DMS53 (cell line): ENCODE measurements around the gene ACSM3.
A peak's percentile ranks its signal among the peaks of the same experiment; 100 is the strongest.

Experiments
- DNase-seq: peaks from one replicate; lab custom pipeline; 2025; lab: John Stamatoyannopoulos, UW

ACSM3 gene

DNA sequence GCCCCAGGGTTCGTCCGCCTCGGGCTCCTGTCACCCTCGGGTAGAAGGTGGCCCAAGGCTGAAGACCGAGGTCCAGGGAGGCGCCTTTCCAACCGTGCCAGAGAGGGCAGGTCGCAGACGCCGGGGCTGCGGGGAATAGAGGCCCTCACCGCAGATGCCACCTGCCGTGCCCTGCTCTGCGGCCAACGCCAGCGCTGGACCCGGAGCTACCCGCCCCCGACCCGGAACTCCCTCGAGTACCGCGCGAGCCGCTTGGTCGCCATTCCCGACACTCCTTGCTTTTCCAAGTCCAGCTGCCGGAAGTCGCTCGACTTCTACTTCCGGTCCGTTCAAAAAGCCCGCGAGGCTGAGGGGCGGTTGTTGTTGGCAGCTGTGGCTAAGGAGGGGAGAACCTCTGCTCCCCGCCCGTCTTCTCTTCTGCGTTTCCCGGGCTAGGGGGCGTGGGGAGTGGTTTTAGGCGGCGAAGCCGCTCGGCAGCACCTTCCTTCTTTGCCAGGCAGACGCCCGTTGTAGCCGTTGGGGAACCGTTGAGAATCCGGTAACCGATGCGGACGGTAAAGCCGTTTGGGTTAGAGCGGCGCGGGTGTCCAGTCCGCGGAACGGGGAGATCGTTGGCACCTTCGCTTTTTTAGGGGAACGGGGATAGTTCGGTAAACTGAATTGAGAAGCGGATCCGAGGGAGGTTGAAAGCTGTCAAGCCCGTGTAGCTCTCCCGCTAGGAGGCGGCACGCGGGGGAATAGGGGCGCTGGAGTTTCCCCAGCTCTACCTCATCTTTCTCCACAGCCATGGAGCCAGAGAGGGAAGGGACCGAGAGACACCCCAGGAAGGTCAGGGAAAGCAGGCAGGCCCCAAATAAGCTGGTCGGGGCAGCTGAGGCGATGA, 42.6 kb downstream of the ACSM3 start, which contains the start of the genes ERI2 and REXO5:
TSS of gene ERI2 (minus strand) at position 305 of the 883 bp plus-strand sequence. CDS start at position 263, 42 bp downstream.
TSS of gene REXO5 (plus strand) at position 360 of the 883 bp plus-strand sequence. CDS start at position 787, 427 bp downstream.
- peak; percentile 97 for DNase-seq

DNA sequence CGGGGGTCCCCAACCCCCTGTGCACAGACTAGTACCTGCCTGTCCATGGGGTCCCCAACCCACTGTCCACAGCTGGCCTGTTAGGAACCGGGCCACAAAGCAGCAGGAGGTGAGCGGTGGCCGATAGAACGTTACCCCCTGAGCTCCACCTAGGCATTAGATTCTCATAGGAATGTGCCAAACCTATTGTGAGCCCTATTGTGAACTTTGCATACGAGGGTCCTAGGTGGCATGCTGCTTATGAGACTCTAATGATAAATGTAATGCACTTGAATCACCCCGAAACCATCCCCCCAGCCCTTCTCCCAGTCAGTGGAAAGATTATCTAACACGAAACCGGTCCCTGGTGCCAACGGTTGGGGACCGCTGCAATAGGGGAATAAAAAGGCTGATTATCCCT, 44.0 kb downstream of the ACSM3 start:
- DNase-seq: no peak

DNA sequence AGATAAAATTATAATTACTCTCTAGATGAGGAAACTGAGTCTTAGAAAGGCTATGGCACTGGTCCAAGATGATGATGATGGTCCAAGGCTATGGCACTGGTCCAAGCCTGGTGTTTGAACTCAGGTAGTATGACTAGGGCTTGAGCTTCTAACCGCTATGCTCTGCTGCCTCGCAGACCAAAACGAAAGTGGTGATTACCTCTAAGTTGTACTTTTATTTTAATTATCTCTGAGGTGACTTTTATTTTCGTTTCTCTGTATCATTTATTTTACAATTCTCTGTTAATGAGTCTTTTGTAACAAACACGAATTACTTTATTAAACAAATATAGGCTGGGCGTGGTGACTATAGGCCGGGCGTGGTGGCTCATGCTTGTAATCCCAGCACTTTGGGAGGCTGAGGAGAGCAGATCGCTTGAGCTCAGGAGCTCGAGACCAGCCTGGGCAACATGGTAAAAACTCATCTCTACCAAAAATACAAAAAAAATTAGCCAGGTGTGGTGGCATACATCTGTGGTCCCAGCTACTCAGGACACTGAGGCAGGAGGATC, 48.1 kb downstream of the ACSM3 start:
- DNase-seq: no peak

DNA sequence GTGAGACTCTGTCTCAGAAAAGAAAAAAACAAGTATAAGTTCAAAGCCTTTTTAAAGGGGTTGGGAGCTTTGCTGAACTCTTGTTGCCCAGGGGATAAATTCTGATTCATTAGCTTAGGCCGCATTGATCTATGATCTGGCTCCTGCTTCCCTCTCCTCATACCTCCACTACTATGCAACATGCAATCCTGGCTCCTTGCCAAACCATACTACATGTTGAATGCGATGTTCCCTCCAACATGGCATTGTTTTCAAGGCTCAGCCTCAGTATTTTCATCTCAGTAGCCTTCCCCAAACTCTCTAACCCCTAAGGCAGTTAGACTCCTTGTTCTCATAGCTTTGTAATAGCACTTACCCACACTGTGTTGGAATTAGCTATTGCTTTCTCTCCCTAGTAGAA, 48.7 kb downstream of the ACSM3 start:
- peak; percentile 1 for DNase-seq

DNA sequence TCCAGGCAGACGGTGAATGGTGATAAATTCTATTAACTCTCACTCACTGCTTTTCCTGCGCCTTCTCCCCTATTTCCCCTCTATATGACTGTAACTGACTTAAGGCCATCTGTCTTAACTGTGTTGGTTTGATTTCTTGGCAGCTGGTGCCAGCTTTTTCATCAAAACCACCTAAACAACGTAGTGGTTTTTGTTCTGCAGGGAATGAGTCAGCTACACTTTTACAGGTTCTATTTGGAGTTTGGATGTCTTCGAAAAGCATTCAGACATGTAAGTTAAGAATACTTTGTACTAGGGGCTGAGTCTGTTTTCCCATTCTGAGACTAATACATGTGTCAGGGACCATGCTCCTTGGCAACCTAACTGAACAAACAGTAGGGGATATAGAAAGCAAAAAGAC, 51.0 kb downstream of the ACSM3 start:
- DNase-seq: no peak

DNA sequence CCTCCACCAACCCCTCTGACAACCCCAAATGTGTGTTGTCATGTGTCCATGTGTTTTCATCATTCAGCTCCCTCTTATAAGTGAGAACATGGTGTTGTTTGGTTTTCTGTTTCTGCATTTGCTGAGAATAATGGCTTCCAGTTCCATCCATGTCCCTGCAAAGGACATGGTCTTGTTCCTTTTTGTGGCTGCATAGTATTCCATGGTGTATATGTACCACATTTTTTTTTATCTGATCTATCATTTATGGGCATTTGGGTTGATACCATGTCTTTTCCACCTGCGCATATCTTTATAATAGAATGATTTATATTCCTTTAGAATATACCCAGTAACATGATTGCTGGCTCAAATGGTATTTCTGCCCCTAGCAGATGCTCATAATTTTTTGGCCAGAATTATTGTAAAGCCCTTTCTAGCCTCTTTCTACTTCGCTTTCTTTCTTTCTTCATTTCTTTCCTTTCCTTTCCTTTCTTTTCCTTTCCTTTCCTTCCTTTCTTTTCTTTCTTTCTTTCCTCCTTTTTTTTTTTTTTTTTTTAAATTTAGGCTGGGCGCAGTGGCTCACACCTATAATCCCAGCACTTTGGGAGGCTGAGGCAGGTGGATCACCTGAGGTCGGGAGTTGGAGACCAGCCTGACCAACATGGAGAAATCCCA, 55.2 kb downstream of the ACSM3 start:
- no peak for DNase-seq

DNA sequence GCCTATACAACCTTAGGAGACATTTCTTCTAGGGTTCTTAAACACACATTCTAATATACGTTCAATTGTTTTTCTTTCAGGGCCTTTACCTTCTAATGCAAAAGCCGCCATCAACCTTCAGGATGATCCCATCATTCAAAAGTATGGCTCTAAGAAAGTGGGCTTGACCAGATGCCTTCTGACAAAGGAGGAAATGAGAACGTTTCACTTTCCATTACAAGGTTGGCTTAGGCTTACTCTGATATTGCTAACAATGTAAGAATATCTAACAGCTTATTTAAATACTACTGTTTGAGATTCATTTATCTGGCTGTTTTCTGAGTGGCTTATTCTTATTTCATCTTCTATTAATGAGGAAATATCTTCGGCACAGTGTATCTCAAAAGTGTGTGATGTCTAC, 57.9 kb downstream of the ACSM3 start:
- no peak for DNase-seq

DNA sequence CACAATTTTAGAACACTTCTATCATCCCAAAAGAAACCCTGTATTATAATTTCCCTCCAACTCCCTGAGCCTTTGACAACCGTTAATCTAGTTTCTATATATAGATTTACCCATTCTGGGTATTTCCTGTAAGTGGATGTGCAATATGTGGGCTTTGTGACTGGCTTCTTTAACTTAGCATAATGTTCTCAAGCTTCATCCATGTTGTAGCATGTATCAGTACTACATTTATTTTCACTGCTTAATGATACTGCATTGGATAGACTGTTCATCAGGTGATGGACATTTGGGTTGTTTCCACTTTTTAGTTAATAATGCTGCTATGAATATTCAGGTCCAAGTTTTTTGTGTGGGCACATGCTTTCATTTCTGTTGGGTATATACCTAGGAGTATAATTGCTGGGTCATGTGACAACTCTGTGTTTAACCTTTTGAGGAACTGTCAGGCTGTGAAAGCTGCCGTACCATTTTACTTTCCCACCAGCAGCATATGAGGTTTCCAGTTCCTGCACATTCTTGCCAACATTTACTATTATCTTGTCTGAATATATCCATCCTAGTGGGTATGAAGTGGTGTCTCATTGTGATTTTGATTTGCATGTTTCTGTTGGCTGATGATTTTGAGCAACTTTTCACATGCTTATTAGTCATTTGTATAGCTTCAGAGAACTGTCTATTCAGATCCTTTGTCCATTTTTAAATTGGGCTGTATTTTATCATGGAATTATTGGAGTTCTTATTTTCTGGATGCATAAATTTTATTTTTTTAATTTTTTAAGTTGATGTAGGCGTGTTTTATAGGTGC, 58.9 kb downstream of the ACSM3 start:
- no peak for DNase-seq

DNA sequence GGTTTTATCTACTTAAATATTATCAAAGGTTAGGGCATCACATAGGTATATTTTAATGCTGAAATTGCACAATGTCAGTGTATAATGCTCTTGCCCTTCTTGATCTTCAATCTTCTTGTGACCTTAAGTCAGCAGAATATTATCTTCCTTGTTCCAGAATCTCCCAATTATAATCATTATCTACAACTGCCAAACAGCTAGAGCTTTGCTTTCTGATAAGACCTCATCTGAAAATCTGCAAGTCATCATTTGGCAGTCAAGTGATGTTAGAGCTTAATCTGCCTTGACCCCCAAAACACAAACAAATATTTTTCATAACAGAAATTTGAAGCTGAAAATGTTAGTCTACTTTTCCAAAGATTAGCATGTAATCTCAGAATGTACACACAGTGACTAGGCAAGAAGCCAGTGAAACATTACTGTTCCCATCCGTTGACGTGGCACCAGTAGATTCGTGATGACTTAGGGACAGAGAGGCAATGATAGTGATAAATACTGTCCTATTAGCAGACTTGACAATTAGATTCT, 62.3 kb downstream of the ACSM3 start:
- no peak for DNase-seq

DNA sequence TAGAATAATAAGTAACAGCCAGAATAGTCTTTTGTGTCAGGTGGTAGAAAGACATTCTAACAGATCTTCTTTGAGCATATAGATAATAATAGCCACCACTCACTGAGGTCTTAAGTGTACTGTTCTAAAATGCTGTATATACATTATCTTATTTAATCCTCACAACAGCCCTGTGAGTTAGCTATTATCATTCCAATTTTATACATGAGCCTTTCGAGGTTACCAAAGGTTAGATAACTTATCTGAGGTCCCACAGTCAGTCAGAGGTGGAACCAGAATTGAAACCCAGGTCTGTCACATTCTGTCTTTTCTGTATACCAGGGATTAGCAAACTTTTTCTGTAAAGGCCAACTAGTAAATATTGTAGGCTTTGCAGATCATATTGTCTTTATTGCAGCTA, 65.7 kb downstream of the ACSM3 start:
- no peak for DNase-seq

DNA sequence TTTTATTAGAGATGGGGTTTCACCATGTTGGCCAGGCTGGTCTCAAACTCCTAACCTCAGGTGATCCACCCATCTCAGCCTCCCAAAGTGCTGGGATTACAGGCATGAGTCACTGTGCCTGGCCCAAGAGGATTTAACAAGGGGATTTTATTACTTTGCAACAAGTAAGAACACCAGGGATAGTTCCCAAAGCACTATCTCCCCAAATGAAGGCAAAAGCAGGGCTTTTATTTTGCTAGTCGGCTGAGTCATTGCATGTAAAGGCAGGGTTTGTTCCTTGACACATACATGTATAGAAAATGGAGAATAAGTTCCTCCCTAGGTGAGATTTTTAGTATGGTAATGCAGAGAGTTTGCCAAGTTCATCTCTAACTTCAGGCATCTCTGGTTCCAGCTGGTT, 66.6 kb downstream of the ACSM3 start:
- no peak for DNase-seq

DNA sequence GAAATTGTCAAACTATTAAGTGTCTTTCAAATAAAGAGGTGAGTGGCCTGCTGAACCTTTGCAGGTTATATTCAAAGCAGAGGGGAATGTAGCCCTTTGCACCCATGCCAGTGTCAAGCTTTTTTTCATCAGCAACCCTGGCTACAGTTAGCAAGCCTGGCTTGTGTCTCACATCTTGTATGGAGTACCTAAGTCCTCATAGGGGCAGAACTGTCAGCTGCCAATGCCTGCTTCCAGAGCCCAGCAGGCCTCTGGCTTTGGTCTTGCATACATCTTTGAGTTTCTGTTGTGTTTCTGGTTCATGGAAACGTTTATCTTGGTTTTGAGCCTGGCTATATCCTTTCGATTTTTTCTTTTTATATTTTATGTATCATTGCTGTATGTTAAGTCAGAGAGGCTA, 69.3 kb downstream of the ACSM3 start:
- DNase-seq: no peak

DNA sequence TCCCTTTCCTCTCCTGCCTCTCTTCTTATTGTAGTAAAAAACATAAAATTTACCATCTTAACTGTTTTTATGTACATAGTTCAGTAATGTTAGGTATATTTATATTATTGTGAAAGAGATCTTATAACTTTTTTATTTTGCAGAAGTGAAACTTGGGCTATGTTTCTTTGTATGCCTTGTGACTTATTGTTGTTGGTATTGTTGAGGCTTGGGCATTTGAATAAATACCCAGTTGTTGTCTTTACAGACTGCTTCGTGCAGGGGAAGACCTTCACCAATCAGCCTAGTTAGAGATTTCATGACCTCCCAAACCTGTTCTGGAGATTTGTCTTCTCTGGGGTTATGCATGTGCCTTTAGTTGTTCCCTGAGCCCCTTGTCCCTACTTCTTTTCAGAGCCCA, 74.4 kb downstream of the ACSM3 start:
- no peak for DNase-seq

DNA sequence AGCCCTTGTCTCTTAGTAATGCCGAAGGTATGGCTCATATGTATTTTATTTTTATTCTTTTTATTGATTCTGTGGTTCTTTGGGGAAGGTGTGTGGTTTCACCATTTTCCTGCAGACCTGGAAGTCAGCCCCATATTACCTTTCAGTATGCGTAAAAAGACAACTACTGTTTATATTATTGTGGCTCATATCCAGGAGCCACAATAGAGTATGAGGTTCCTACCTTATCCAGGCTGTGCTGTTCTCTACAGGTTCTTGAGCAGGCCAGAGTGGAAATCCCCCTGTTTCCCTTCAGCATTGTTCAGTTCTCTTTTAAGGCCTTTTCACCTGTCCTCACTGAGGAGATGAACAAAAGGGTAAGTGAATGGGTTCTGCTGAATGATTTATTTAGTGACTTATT, 75.7 kb downstream of the ACSM3 start:
- DNase-seq: no peak

DNA sequence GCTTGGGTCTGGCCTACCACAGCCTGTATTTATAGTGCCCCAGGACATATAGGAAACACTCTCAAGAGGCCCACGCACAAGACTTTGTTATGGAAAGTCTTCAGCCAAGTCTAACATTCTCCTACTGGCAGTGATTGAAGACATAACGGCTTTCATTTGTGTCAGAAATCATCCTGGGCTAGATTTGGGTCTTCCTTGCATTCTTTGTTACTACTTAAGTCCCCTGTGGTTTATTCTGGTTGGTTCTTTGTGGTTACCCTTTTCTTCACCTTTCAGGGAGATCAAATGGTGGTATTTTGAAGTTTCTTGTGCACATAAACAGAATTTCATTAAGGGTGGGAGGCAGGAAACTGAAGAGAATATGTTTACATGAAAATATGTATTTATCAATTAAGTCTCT, 80.2 kb downstream of the ACSM3 start:
- no peak for DNase-seq

DNA sequence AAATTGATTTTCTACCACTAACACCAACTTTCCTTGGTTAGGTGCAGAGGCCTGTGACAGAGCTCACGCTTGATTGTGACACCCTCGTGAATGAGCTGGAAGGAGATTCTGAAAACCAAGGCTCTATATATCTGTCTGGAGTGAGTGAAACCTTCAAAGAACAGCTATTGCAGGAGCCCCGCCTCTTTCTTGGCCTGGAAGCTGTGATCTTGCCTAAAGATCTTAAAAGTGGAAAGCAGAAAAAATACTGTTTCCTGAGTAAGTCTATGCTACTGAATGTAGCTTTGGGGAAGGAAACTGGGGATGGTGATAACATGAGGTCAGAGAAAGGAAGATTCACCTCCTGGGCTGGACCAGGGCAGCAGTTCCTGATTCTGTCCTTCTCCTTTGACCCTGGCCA, 80.8 kb downstream of the ACSM3 start:
- no peak for DNase-seq

DNA sequence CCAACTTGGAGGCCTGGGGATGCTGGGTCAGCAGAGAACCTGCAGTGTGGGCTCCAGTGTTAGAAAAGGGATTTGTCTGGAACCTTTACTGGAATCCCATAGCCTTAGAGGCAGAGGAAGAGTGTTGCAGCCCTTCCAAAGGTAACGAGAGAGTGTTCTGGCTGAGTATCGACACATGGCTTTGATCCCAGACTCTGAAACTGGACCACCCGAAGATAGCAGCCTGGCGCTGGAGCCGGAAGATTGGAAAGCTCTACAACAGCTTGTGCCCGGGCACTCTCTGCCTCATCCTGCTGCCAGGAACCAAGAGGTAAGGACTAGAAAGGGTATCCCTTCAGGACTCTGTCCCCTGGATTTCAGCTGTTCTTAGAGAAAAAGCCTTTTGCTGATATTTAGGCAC, 82.2 kb downstream of the ACSM3 start:
- DNase-seq: no peak

DNA sequence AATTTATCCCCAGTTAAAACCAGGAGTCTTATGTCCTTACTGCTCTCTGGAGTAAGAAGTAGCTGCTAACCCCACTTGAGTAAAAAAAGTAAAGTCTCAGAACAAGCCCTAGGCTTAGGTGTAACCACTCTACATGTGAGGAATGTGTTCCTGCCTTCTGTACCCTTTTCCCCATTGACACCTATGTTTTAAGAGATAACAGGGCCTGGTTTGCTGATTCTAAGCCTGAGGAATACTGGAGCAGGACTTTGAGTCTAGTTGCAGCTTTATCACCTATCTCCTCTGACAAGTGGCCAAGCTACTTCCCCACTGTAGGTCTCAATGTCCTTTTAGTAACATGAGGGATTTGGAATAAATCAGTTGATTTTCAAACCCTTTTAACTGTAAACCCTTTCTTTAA, 82.7 kb downstream of the ACSM3 start:
- DNase-seq: no peak
